IMR-90 (cell line): ENCODE data around the gene LYSMD3. TPM values are rescaled to one million over a fixed set of nuclear protein-coding genes. Genes with fewer than 3 reads are reported as not detected.

Experiments used
- ATAC-seq: fragments of 200-7000 bp; cut with Tn5 transposase; 2 replicates; pipeline ENCODE4 v1.9.1; 2020; ENCODE audit warnings: low read depth, mild to moderate bottlenecking, moderate library complexity
- BruUV-seq: library from RNA; stranded (reverse); fragments of 400-500 nt; replicated peaks from 2 replicates; lab custom pipeline; 2021; lab: Mats Ljungman, UMichigan
- CTCF ChIA-PET: fragments of 300-600 bp; formaldehyde crosslinking; extraction: SDS; loops from one replicate; lab custom pipeline; 2021; ENCODE audit warnings: antibody characterized with exemption; lab: Yijun Ruan, JAX
- POLR2A ChIA-PET: fragments of 300-600 bp; sonication (Branson Sonifier 250); formaldehyde crosslinking; loops from one replicate; lab custom pipeline; 2022; ENCODE audit warnings: antibody characterized with exemption; ENCODE audit not compliant: unreplicated experiment; lab: Charles Lee
- DNase-seq: peaks from one replicate; pipeline ENCODE4 v3.0.0; 2013
- H2AFZ ChIP-seq: replicated peaks from 2 replicates; pipeline ENCODE3; 2013; ENCODE audit warnings: low read length, mild to moderate bottlenecking; ENCODE audit not compliant: poor library complexity
- H2AK5ac ChIP-seq: 2 replicates; pipeline ENCODE4 v1.6.1; 2013; ENCODE audit warnings: low read depth, low read length, inconsistent platforms
- H2AK9ac ChIP-seq: replicated peaks from 2 replicates; pipeline ENCODE3; 2013; ENCODE audit warnings: mild to moderate bottlenecking, low read depth, low read length, moderate library complexity; ENCODE audit not compliant: poor library complexity
- H2BK120ac ChIP-seq: 2 replicates; pipeline ENCODE4 v1.6.1; 2013; ENCODE audit warnings: low read depth, low read length, inconsistent platforms
- H2BK15ac ChIP-seq: 3 replicates; pipeline ENCODE4 v1.6.1; 2013; ENCODE audit warnings: low read depth, low read length, inconsistent platforms
- H2BK20ac ChIP-seq: 2 replicates; pipeline ENCODE4 v1.6.1; 2013; ENCODE audit warnings: low read depth, mild to moderate bottlenecking, inconsistent platforms, low read length, moderate library complexity
- H2BK5ac ChIP-seq: 2 replicates; pipeline ENCODE4 v1.6.1; 2013; ENCODE audit warnings: mild to moderate bottlenecking, low read depth, low read length, inconsistent platforms; ENCODE audit not compliant: poor library complexity, severe bottlenecking
- H3K14ac ChIP-seq: replicated peaks from 2 replicates; pipeline ENCODE4 v1.6.1; 2013; ENCODE audit warnings: low read depth, low read length, inconsistent platforms
- H3K18ac ChIP-seq: 2 replicates; pipeline ENCODE4 v1.6.1; 2013; ENCODE audit warnings: low read depth, low read length, control low read depth
- H3K23ac ChIP-seq: 2 replicates; pipeline ENCODE4 v1.6.1; 2013; ENCODE audit warnings: low read depth, low read length, inconsistent platforms
- H3K27ac ChIP-seq: 2 replicates; pipeline ENCODE4 v1.5.1; 2013; ENCODE audit warnings: mild to moderate bottlenecking, control low read depth, low read length; ENCODE audit not compliant: insufficient read depth
- H3K27me3 ChIP-seq: 2 replicates; pipeline ENCODE4 v1.6.1; 2013; ENCODE audit warnings: low read length; ENCODE audit not compliant: control insufficient read depth, insufficient read depth
- H3K36me3 ChIP-seq: 2 replicates; pipeline ENCODE4 v1.6.1; 2013; ENCODE audit warnings: low read length, mixed read lengths; ENCODE audit not compliant: control insufficient read depth, insufficient read depth
- H3K4ac ChIP-seq: 2 replicates; pipeline ENCODE4 v1.6.1; 2013; ENCODE audit warnings: low read depth, low read length, inconsistent platforms
- H3K4me1 ChIP-seq: 2 replicates; pipeline ENCODE4 v1.6.1; 2013; ENCODE audit warnings: low read length, mixed read lengths; ENCODE audit not compliant: control insufficient read depth, insufficient read depth
- H3K4me2 ChIP-seq: 2 replicates; pipeline ENCODE4 v1.6.1; 2013; ENCODE audit warnings: low read depth, mild to moderate bottlenecking, control low read depth, low read length, moderate library complexity
- H3K4me3 ChIP-seq: 2 replicates; pipeline ENCODE4 v1.5.1; 2013; ENCODE audit warnings: low read depth, mild to moderate bottlenecking, control low read depth, low read length, moderate library complexity; ENCODE audit not compliant: insufficient read depth
- H3K56ac ChIP-seq: 2 replicates; pipeline ENCODE4 v1.6.1; 2013; ENCODE audit warnings: low read length, inconsistent platforms; ENCODE audit not compliant: insufficient read depth; ENCODE audit errors: extremely low read depth
- H3K79me1 ChIP-seq, 2 experiments: 2 replicates each; pipeline ENCODE4 v1.6.1; 2013; ENCODE audit warnings: low read length in 2 of 2, inconsistent platforms in 1 of 2, low read depth in 1 of 2
- H3K9ac ChIP-seq: 2 replicates; pipeline ENCODE4 v1.6.1; 2013; ENCODE audit warnings: low read depth, low read length, control low read depth
- H3K9me1 ChIP-seq: 2 replicates; pipeline ENCODE4 v1.6.1; 2013; ENCODE audit warnings: low read length, inconsistent platforms; ENCODE audit not compliant: insufficient read depth
- H3K9me3 ChIP-seq: 2 replicates; pipeline ENCODE4 v1.6.1; 2013; ENCODE audit warnings: low read length; ENCODE audit not compliant: control insufficient read depth, insufficient read depth
- H4K20me1 ChIP-seq: 2 replicates; pipeline ENCODE4 v1.6.1; 2013; ENCODE audit warnings: low read length, inconsistent platforms; ENCODE audit not compliant: insufficient read depth
- H4K5ac ChIP-seq: 2 replicates; pipeline ENCODE4 v1.6.1; 2013; ENCODE audit warnings: mild to moderate bottlenecking, low read depth, low read length, control low read depth
- H4K8ac ChIP-seq, 2 experiments: 2 replicates each; pipeline ENCODE4 v1.6.1; 2013; ENCODE audit warnings: low read depth in 2 of 2, low read length in 2 of 2, control low read depth in 1 of 2, inconsistent platforms in 1 of 2
- H4K91ac ChIP-seq: 2 replicates; pipeline ENCODE4 v1.6.1; 2013; ENCODE audit warnings: low read depth, low read length, inconsistent platforms; ENCODE audit not compliant: insufficient read depth
- BHLHE40 ChIP-seq: fragments of 150-350 bp; IDR thresholded peaks from 2 replicates; pipeline ENCODE4 v1.6.1; 2016; ENCODE audit warnings: mild to moderate bottlenecking, low read depth, low read length
- CEBPB ChIP-seq: IDR thresholded peaks from 2 replicates; pipeline ENCODE4 v1.6.1; 2012; ENCODE audit warnings: low read depth, low read length, improper control_type of control experiment
- CHD1 ChIP-seq: IDR thresholded peaks from 2 replicates; pipeline ENCODE4 v1.6.1; 2012; ENCODE audit warnings: low read depth, low read length, improper control_type of control experiment
- FOS ChIP-seq: fragments of 150-350 bp; IDR thresholded peaks from 2 replicates; pipeline ENCODE4 v1.6.1; 2016; ENCODE audit warnings: low read depth, low read length
- MAFK ChIP-seq: IDR thresholded peaks from 2 replicates; pipeline ENCODE4 v1.6.1; 2012; ENCODE audit warnings: low read depth, low read length, improper control_type of control experiment
- MAZ ChIP-seq: IDR thresholded peaks from 2 replicates; pipeline ENCODE4 v1.6.1; 2012; ENCODE audit warnings: low read depth, mild to moderate bottlenecking, low read length, improper control_type of control experiment, moderate library complexity, borderline replicate concordance
- MXI1 ChIP-seq: IDR thresholded peaks from 2 replicates; pipeline ENCODE4 v1.6.1; 2012; ENCODE audit warnings: low read depth, mild to moderate bottlenecking, low read length, moderate library complexity, borderline replicate concordance
- NFE2L2 ChIP-seq: fragments of 150-350 bp; IDR thresholded peaks from 2 replicates; pipeline ENCODE4 v1.6.1; 2016; ENCODE audit warnings: low read depth, mild to moderate bottlenecking, low read length
- POLR2A ChIP-seq: IDR thresholded peaks from 2 replicates; pipeline ENCODE4 v1.6.1; 2012; ENCODE audit warnings: mild to moderate bottlenecking, low read depth, low read length
- RAD21 ChIP-seq: IDR thresholded peaks from 2 replicates; pipeline ENCODE4 v1.6.1; 2012; ENCODE audit warnings: low read length, improper control_type of control experiment
- RCOR1 ChIP-seq: IDR thresholded peaks from 2 replicates; pipeline ENCODE4 v1.6.1; 2012; ENCODE audit warnings: mild to moderate bottlenecking, low read length, improper control_type of control experiment; ENCODE audit not compliant: insufficient replicate concordance
- RFX5 ChIP-seq: IDR thresholded peaks from 2 replicates; pipeline ENCODE4 v1.8.0; 2012; ENCODE audit warnings: low read depth, mild to moderate bottlenecking, low read length, moderate library complexity
- SMC3 ChIP-seq: fragments of 150-350 bp; IDR thresholded peaks from 2 replicates; pipeline ENCODE4 v1.6.1; 2016; ENCODE audit warnings: low read depth, mild to moderate bottlenecking, antibody characterized with exemption, low read length, moderate library complexity
- WGBS, 2 experiments: methylation state at CpG; one replicate each; pipeline versions ENCODE4 v1.1.5 to v1.1.7; 2013; ENCODE audit warnings: missing lambda C conversion rate in 2 of 2; ENCODE audit not compliant: insufficient read length in 1 of 2; ENCODE audit errors: extremely low coverage in 2 of 2; 5-methylcytosine and 5-hydroxymethylcytosine counted together
- dilution Hi-C: fragments of 300-500 bp; cut with HindIII; formaldehyde crosslinking; loops from one replicate; pipeline ENCODE4 v1.14.3; 2018; ENCODE audit warnings: low sequenced_read_pairs; ENCODE audit not compliant: unreplicated experiment
- in situ Hi-C: fragments of 300-500 bp; cut with MboI; formaldehyde crosslinking; loops from 3 replicates; pipeline ENCODE4 v1.14.3; 2019; ENCODE audit warnings: low sequenced_read_pairs, inconsistent platforms, mixed read lengths
- intact Hi-C: fragments of 100-400 bp; cut with micrococcal nuclease; formaldehyde crosslinking; loops from 2 replicates; pipeline ENCODE4 v1.10.0; 2022
- polyA plus RNA-seq, 3 experiments: library from polyadenylated mRNA; depleted of rRNA; stranded (reverse); fragments of >200 nt; gene quantifications; 2 replicates each; pipeline ENCODE4 v1.2.3, GENCODE V29; 2012; ENCODE audit warnings: low replicate concordance in 1 of 3
- total RNA-seq: library from RNA; depleted of rRNA; stranded (reverse); fragments of >200 nt; gene quantifications from 2 replicates; pipeline ENCODE4 v1.2.3, GENCODE V29; 2012
- TF ChIP-seq, protein P1 (sequence below): conservative IDR thresholded peaks from 2 replicates; pipeline ENCODE4 v1.5.1; 2012; ENCODE audit warnings: mild to moderate bottlenecking, low read depth, low read length, improper control_type of control experiment
- TF ChIP-seq, protein P2 (sequence below): fragments of 150-350 bp; IDR thresholded peaks from 2 replicates; pipeline ENCODE4 v1.6.1; 2016; ENCODE audit warnings: low read depth, mild to moderate bottlenecking, low read length, moderate library complexity, borderline replicate concordance
- TF ChIP-seq, protein P3 (sequence below): fragments of 150-350 bp; IDR thresholded peaks from 2 replicates; pipeline ENCODE4 v1.6.1; 2017; ENCODE audit warnings: mild to moderate bottlenecking, antibody characterized with exemption, low read length, low read depth

LYSMD3 gene
- total and polyA plus RNA-seq, 2 of the 4 experiments (the other 2 are of a cell fraction): 10.2 to 21.1 TPM

- no peak overlapping the region for H3K56ac ChIP-seq
- no peak overlapping the region for H3K4ac ChIP-seq
- no peaks in the 10 kb centered on the region for H3K9me1 ChIP-seq
- H3K27me3 ChIP-seq: peaks cover 22% of the 10 kb centered on the region
- H3K9ac ChIP-seq: no peak overlapping the region
- H2BK120ac ChIP-seq: no peak overlapping the region
- H3K18ac ChIP-seq: no peak overlapping the region
- in situ Hi-C loops (no loop called here), dilution Hi-C loops (no loop called here), intact Hi-C loops (no loop called here)
- TF ChIP-seq NFE2L2: no peak
- no peak for TF ChIP-seq MAFK
- no peak for TF ChIP-seq MAZ
- no peak for TF ChIP-seq RFX5
- TF ChIP-seq, protein P1, sequence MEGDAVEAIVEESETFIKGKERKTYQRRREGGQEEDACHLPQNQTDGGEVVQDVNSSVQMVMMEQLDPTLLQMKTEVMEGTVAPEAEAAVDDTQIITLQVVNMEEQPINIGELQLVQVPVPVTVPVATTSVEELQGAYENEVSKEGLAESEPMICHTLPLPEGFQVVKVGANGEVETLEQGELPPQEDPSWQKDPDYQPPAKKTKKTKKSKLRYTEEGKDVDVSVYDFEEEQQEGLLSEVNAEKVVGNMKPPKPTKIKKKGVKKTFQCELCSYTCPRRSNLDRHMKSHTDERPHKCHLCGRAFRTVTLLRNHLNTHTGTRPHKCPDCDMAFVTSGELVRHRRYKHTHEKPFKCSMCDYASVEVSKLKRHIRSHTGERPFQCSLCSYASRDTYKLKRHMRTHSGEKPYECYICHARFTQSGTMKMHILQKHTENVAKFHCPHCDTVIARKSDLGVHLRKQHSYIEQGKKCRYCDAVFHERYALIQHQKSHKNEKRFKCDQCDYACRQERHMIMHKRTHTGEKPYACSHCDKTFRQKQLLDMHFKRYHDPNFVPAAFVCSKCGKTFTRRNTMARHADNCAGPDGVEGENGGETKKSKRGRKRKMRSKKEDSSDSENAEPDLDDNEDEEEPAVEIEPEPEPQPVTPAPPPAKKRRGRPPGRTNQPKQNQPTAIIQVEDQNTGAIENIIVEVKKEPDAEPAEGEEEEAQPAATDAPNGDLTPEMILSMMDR: no peak
- no peak for TF ChIP-seq FOS
- no peak for TF ChIP-seq CHD1
- TF ChIP-seq, protein P2, sequence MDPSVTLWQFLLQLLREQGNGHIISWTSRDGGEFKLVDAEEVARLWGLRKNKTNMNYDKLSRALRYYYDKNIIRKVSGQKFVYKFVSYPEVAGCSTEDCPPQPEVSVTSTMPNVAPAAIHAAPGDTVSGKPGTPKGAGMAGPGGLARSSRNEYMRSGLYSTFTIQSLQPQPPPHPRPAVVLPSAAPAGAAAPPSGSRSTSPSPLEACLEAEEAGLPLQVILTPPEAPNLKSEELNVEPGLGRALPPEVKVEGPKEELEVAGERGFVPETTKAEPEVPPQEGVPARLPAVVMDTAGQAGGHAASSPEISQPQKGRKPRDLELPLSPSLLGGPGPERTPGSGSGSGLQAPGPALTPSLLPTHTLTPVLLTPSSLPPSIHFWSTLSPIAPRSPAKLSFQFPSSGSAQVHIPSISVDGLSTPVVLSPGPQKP: no peak
- no peak for TF ChIP-seq RAD21
- no peak for TF ChIP-seq CEBPB
- no peak for TF ChIP-seq MXI1
- TF ChIP-seq SMC3: no peak
- TF ChIP-seq POLR2A: no peak
- no peak for TF ChIP-seq BHLHE40
- TF ChIP-seq, protein P3, sequence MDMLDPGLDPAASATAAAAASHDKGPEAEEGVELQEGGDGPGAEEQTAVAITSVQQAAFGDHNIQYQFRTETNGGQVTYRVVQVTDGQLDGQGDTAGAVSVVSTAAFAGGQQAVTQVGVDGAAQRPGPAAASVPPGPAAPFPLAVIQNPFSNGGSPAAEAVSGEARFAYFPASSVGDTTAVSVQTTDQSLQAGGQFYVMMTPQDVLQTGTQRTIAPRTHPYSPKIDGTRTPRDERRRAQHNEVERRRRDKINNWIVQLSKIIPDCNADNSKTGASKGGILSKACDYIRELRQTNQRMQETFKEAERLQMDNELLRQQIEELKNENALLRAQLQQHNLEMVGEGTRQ: no peak
- TF ChIP-seq RCOR1: no peak
- CTCF ChIA-PET: no interaction called here
- H3K36me3 ChIP-seq: no peaks in the 10 kb centered on the region
- H4K20me1 ChIP-seq: no peaks in the 10 kb centered on the region
- no peak overlapping the region for H2AK5ac ChIP-seq
- H3K4me2 ChIP-seq: no peak overlapping the region
- no peaks in the 10 kb centered on the region for H3K79me1 ChIP-seq
- no peak overlapping the region for H2AFZ ChIP-seq
- H3K4me3 ChIP-seq: no peak overlapping the region
- no peak for DNase-seq
- WGBS, 2 experiments: no CpG with 5 or more reads among the region's 1 CpG
- H2BK15ac ChIP-seq: no peak overlapping the region
- no peak overlapping the region for H4K91ac ChIP-seq
- no peak overlapping the region for H3K23ac ChIP-seq
- no peak overlapping the region for H3K14ac ChIP-seq
- H2BK20ac ChIP-seq: no peak overlapping the region
- H4K8ac ChIP-seq: no peak overlapping the region
- no peak overlapping the region for H4K5ac ChIP-seq
- H2BK5ac ChIP-seq: no peak overlapping the region
- no TSS peak for BruUV-seq
- no peak for ATAC-seq
- POLR2A ChIA-PET: no interaction called here
- no peaks in the 10 kb centered on the region for H3K9me3 ChIP-seq
- no peak overlapping the region for H2AK9ac ChIP-seq
- H3K27ac ChIP-seq: no peak overlapping the region
- H3K4me1 ChIP-seq: no peaks in the 10 kb centered on the region
These were observed 32.4 kb upstream of the LYSMD3 start for GRCh38 chr5:90561766-90562165.
